Activated CD8-positive, alpha-beta T cell treated with anti-CD3 and anti-CD28 coated beads, Interleukin-2, amount 10 ng/mL, durations not matched to agents 7 days and 5 days (primary cell): ENCODE results near the gene SYTL2. TPM values are rescaled to one million over a fixed set of nuclear protein-coding genes. Genes with fewer than 3 reads are reported as not detected.

Experiments used
- ATAC-seq: fragments of 150-1000 bp; cut with Tn5 transposase; one replicate; pipeline ENCODE4 v1.10.0; 2021; ENCODE audit warnings: moderate library complexity
- CTCF ChIA-PET: fragments of 350-600 bp; sonication (Branson Sonifier 250); formaldehyde crosslinking; loops from one replicate; lab custom pipeline; 2021; ENCODE audit warnings: antibody characterized with exemption; lab: Charles Lee
- POLR2A ChIA-PET: fragments of 350-600 bp; sonication (Branson Sonifier 250); formaldehyde crosslinking; loops from one replicate; lab custom pipeline; 2021; ENCODE audit warnings: antibody characterized with exemption; lab: Charles Lee
- DNase-seq: peaks from one replicate; pipeline ENCODE4 v3.0.0-alpha.2; 2020
- H3K27ac Mint-ChIP-seq: one replicate; pipeline ENCODE4 v1.8.0; 2021; ENCODE audit warnings: mild to moderate bottlenecking, mixed read lengths
- H3K27me3 Mint-ChIP-seq: one replicate; pipeline ENCODE4 v1.8.0; 2021; ENCODE audit warnings: low read depth, mixed read lengths
- H3K36me3 Mint-ChIP-seq: one replicate; pipeline ENCODE4 v1.8.0; 2021; ENCODE audit warnings: low read depth, mixed read lengths
- H3K4me1 Mint-ChIP-seq: one replicate; pipeline ENCODE4 v1.8.0; 2021; ENCODE audit warnings: low read depth, mixed read lengths
- H3K4me3 Mint-ChIP-seq: one replicate; pipeline ENCODE4 v1.8.0; 2021; ENCODE audit warnings: mild to moderate bottlenecking, mixed read lengths
- H3K9me3 Mint-ChIP-seq: one replicate; pipeline ENCODE4 v1.8.0; 2022; ENCODE audit warnings: mixed read lengths; ENCODE audit not compliant: insufficient read depth
- total RNA-seq, 2 experiments: library from RNA; stranded (reverse); gene quantifications; one replicate each; pipeline ENCODE4 v1.2.3, GENCODE V29; 2021

Gene SYTL2
- total RNA-seq, 2 experiments from 2014 or later, result 29.3 to 31.2 TPM

GRCh38 chr11:85732965-85733364, 78.0 kb downstream of the SYTL2 start:
- no peaks in the 10 kb centered on the region for H3K9me3 Mint-ChIP-seq
- ATAC-seq, result no peak
- H3K27me3 Mint-ChIP-seq, result no peaks in the 10 kb centered on the region
- CTCF ChIA-PET, result no interaction called here
- H3K4me3 Mint-ChIP-seq, result no peak overlapping the region
- DNase-seq, result no peak
- H3K4me1 Mint-ChIP-seq, result peaks cover 10% of the 10 kb centered on the region
- POLR2A ChIA-PET, result no interaction called here
- H3K27ac Mint-ChIP-seq, result no peak overlapping the region
- peaks cover 68% of the 10 kb centered on the region for H3K36me3 Mint-ChIP-seq

- DNase-seq (no peak), ATAC-seq (no peak)
- CTCF ChIA-PET, result no interaction called here
- Mint-ChIP-seq H3K27me3 (no peaks in the 10 kb centered on the region), H3K9me3 (no peaks in the 10 kb centered on the region), H3K4me1 (no peaks in the 10 kb centered on the region), H3K36me3 (peaks cover 60% of the 10 kb centered on the region), H3K27ac (no peak overlapping the region), H3K4me3 (no peak overlapping the region)
- POLR2A ChIA-PET, result no interaction called here
Measured at GRCh38 chr11:85726381-85726780, 84.6 kb downstream of the SYTL2 start.

GRCh38 chr11:85725510-85726258, 85.3 kb downstream of the SYTL2 start:
- Mint-ChIP-seq H3K9me3 (no peaks in the 10 kb centered on the region), H3K4me3 (no peak overlapping the region), H3K27me3 (no peaks in the 10 kb centered on the region), H3K27ac (no peak overlapping the region), H3K36me3 (peaks cover 55% of the 10 kb centered on the region), H3K4me1 (no peaks in the 10 kb centered on the region)
- ChIA-PET POLR2A (no interaction called here), CTCF (interaction anchor here (1.0 kb wide), 1 partner anchor 30 kb away, joined by 3 read pairs; no protein-coding TSS in a partner anchor)
- no peak for ATAC-seq
- DNase-seq, result no peak

- Mint-ChIP-seq H3K27ac (no peak overlapping the region), H3K9me3 (no peaks in the 10 kb centered on the region), H3K36me3 (peaks cover 48% of the 10 kb centered on the region), H3K4me3 (no peak overlapping the region), H3K4me1 (no peaks in the 10 kb centered on the region), H3K27me3 (no peaks in the 10 kb centered on the region)
- ChIA-PET CTCF (interaction anchor here (0.6 to 1.0 kb wide), 3 partner anchors 9 to 36 kb away, joined by 3 to 4 read pairs (median 3); no protein-coding TSS in a partner anchor), POLR2A (no interaction called here)
- no peak for ATAC-seq
- no peak for DNase-seq
Measured at GRCh38 chr11:85724748-85725465, 86.0 kb downstream of the SYTL2 start.

- no peaks in the 10 kb centered on the region for H3K4me1 Mint-ChIP-seq
- H3K9me3 Mint-ChIP-seq, result no peaks in the 10 kb centered on the region
- H3K27me3 Mint-ChIP-seq, result no peaks in the 10 kb centered on the region
- no peak for DNase-seq
- peaks cover 36% of the 10 kb centered on the region for H3K36me3 Mint-ChIP-seq
- ATAC-seq, result no peak
- POLR2A ChIA-PET, result no interaction called here
- CTCF ChIA-PET, result interaction anchor here (1.1 kb wide), 1 partner anchor 26 kb away, joined by 3 read pairs; no protein-coding TSS in a partner anchor
- no peak overlapping the region for H3K4me3 Mint-ChIP-seq
- H3K27ac Mint-ChIP-seq, result no peak overlapping the region
Measured at GRCh38 chr11:85723088-85723487, 87.9 kb downstream of the SYTL2 start.

- H3K4me3 Mint-ChIP-seq, result no peak overlapping the region
- POLR2A ChIA-PET, result no interaction called here
- H3K4me1 Mint-ChIP-seq, result no peaks in the 10 kb centered on the region
Measured at GRCh38 chr11:85721191-85721590, 89.8 kb downstream of the SYTL2 start.

GRCh38 chr11:85718991-85719807, 91.7 kb downstream of the SYTL2 start:
- peaks cover 10% of the 10 kb centered on the region for H3K36me3 Mint-ChIP-seq
- ATAC-seq (no peak), DNase-seq (no peak)
- H3K4me3 Mint-ChIP-seq, result no peak overlapping the region
- H3K27ac Mint-ChIP-seq, result no peak overlapping the region
- no peaks in the 10 kb centered on the region for H3K27me3 Mint-ChIP-seq
- H3K9me3 Mint-ChIP-seq, result no peaks in the 10 kb centered on the region
- ChIA-PET POLR2A (no interaction called here), CTCF (interaction anchor here (1.3 to 2.0 kb wide), 2 partner anchors 20 to 90 kb away, joined by 3 to 6 read pairs; no protein-coding TSS in a partner anchor)
- H3K4me1 Mint-ChIP-seq, result no peaks in the 10 kb centered on the region

More at GRCh38 chr11:85721191-85721590, 89.8 kb downstream of the SYTL2 start:
- DNase-seq (no peak), ATAC-seq (no peak)
- no peak overlapping the region for H3K27ac Mint-ChIP-seq
- CTCF ChIA-PET, result interaction anchor here (2.0 kb wide), 1 partner anchor 22 kb away, joined by 6 read pairs; no protein-coding TSS in a partner anchor
- no peaks in the 10 kb centered on the region for H3K9me3 Mint-ChIP-seq
- peaks cover 24% of the 10 kb centered on the region for H3K36me3 Mint-ChIP-seq
- H3K27me3 Mint-ChIP-seq, result no peaks in the 10 kb centered on the region

GRCh38 chr11:85718126-85718943, 92.6 kb downstream of the SYTL2 start:
- H3K36me3 Mint-ChIP-seq, result peaks cover 7% of the 10 kb centered on the region
- H3K27me3 Mint-ChIP-seq, result no peaks in the 10 kb centered on the region
- no peak for ATAC-seq
- no peaks in the 10 kb centered on the region for H3K4me1 Mint-ChIP-seq
- H3K4me3 Mint-ChIP-seq, result no peak overlapping the region
- no peaks in the 10 kb centered on the region for H3K9me3 Mint-ChIP-seq
- ChIA-PET POLR2A (no interaction called here), CTCF (interaction anchor here (1.1 to 1.7 kb wide), 3 partner anchors 14 to 91 kb away, joined by 3 to 6 read pairs (median 3); no protein-coding TSS in a partner anchor)
- H3K27ac Mint-ChIP-seq, result no peak overlapping the region
- no peak for DNase-seq

GRCh38 chr11:85717429-85717828, 93.5 kb downstream of the SYTL2 start:
- Mint-ChIP-seq H3K27ac (no peak overlapping the region), H3K27me3 (no peaks in the 10 kb centered on the region), H3K4me1 (no peaks in the 10 kb centered on the region), H3K9me3 (no peaks in the 10 kb centered on the region), H3K4me3 (no peak overlapping the region), H3K36me3 (peaks cover 7% of the 10 kb centered on the region)
- POLR2A ChIA-PET, result no interaction called here
- DNase-seq (no peak), ATAC-seq (no peak)
- CTCF ChIA-PET, result interaction anchor here (1.1 to 1.7 kb wide), 3 partner anchors 13 to 92 kb away, joined by 3 to 6 read pairs (median 3); no protein-coding TSS in a partner anchor

- ChIA-PET CTCF (interaction anchor here (1.0 kb wide), 2 partner anchors 13 to 142 kb away, joined by 3 to 4 read pairs; partner anchors contain the start of gene CCDC83), POLR2A (interaction anchor here (0.6 kb wide), 1 partner anchor 44 kb away, joined by 3 read pairs; no protein-coding TSS in a partner anchor)
- peaks cover 5% of the 10 kb centered on the region for H3K36me3 Mint-ChIP-seq
- no peak overlapping the region for H3K27ac Mint-ChIP-seq
- no peaks in the 10 kb centered on the region for H3K4me1 Mint-ChIP-seq
- no peaks in the 10 kb centered on the region for H3K9me3 Mint-ChIP-seq
- H3K27me3 Mint-ChIP-seq, result no peaks in the 10 kb centered on the region
- ATAC-seq, result no peak
- no peak overlapping the region for H3K4me3 Mint-ChIP-seq
- no peak for DNase-seq
Measured at GRCh38 chr11:85712953-85713352, 98.0 kb downstream of the SYTL2 start.
